Measurements from ENCODE around the gene PRDM16. TPM values are rescaled to one million over a fixed set of nuclear protein-coding genes. Genes with fewer than 3 reads are reported as not detected.

The PRDM16 gene
- total RNA-seq, 1 experiment from 2014 or later: 0.17 TPM

- no CpG with 5 or more reads among the region's 10 CpGs for WGBS (ENCODE audit: extremely low coverage, insufficient read length, low lambda C conversion rate)
- H2AK5ac ChIP-seq (ENCODE audit: insufficient read length, low read length): no peak overlapping the region
- H2BK12ac ChIP-seq (ENCODE audit: insufficient read length, low read depth, low read length): no peak overlapping the region
- no peaks in the 10 kb centered on the region for H3K27me3 ChIP-seq (ENCODE audit: insufficient read depth, low read length)
- H3K9ac ChIP-seq (ENCODE audit: extremely low read depth, insufficient read length, low read length): no peak overlapping the region
- no peaks in the 10 kb centered on the region for H3K9me3 ChIP-seq (ENCODE audit: control insufficient read depth, low read depth, low read length)
- Mint-ChIP-seq H3K36me3 (ENCODE audit: insufficient read depth in 1 of 3, low read depth in 3 of 3) (no peaks in the 10 kb centered on the region), H3K9me3 (no peaks in the 10 kb centered on the region; a peak in 1 of 5 replicates), H3K4me1 (peaks cover 8 to 26% of the 10 kb centered on the region in 2 experiments), H3K27me3 (ENCODE audit: low read depth) (peaks cover 9% of the 10 kb centered on the region), H3K4me3 (no peak overlapping the region), H3K27ac (no peak overlapping the region)
- no peak overlapping the region for H4K91ac ChIP-seq (ENCODE audit: insufficient read length, low read depth, low read length)
- no peaks in the 10 kb centered on the region for H3K79me2 ChIP-seq (ENCODE audit: insufficient read depth, low read length)
- H2AFZ ChIP-seq (ENCODE audit: low read length): no peak overlapping the region
- H3K14ac ChIP-seq (ENCODE audit: insufficient read depth, low read length): no peak overlapping the region
- DNase-seq: no peak
- no peak for TF ChIP-seq CTCF (conservative IDR thresholded peaks at IDR 0.05)
- H4K8ac ChIP-seq (replicated peaks; ENCODE audit: insufficient read length, low read depth, low read length): no peak overlapping the region
- H3K4ac ChIP-seq (ENCODE audit: low read depth, low read length): no peak overlapping the region
- no peak overlapping the region for H3T11ph ChIP-seq (ENCODE audit: low read length)
- H2BK5ac ChIP-seq (ENCODE audit: insufficient read length, low read length): no peak overlapping the region
- H2BK120ac ChIP-seq (ENCODE audit: low read depth, low read length, poor library complexity, severe bottlenecking): no peak overlapping the region
- no peak overlapping the region for H4K5ac ChIP-seq (ENCODE audit: insufficient read length, low read depth, low read length)
- peaks cover 4% of the 10 kb centered on the region for H4K20me1 ChIP-seq (ENCODE audit: control insufficient read depth, insufficient read depth, insufficient read length)
- no peaks in the 10 kb centered on the region for H3K23me2 ChIP-seq (ENCODE audit: insufficient read length, low read depth, low read length, poor library complexity, severe bottlenecking)
- no peak overlapping the region for H3K4me2 ChIP-seq (ENCODE audit: insufficient read depth, insufficient read length, low read length)
- no peak overlapping the region for H3K18ac ChIP-seq (ENCODE audit: insufficient read length, low read depth, low read length)
- H3K27ac ChIP-seq (ENCODE audit: insufficient read length, low read depth, low read length): no peak overlapping the region
- no peaks in the 10 kb centered on the region for H3K79me1 ChIP-seq (ENCODE audit: insufficient read depth, low read depth, low read length, poor library complexity, severe bottlenecking)
- H3K4me1 ChIP-seq (ENCODE audit: insufficient read depth, low read length): no peaks in the 10 kb centered on the region
- H3K56ac ChIP-seq (ENCODE audit: insufficient read length, low read depth, low read length): no peak overlapping the region
- no peak overlapping the region for H2BK20ac ChIP-seq (ENCODE audit: low read depth, low read length, poor library complexity, severe bottlenecking)
- H2BK15ac ChIP-seq (ENCODE audit: low read depth, low read length): no peak overlapping the region
- H3K23ac ChIP-seq (ENCODE audit: insufficient read length, low read depth, low read length): no peak overlapping the region
Measured at GRCh38 chr1:3359351-3359750, 290.3 kb downstream of the PRDM16 start.

Data from H9 (cell line).